OCI-LY7 (cell line): ENCODE results near the gene PPP1R16B.

Source experiments
- CTCF ChIP-seq: fragments of 200-600 bp; sonication (generic); conservative IDR thresholded peaks from 2 replicates; pipeline ENCODE4 v1.5.1; 2014; ENCODE audit warnings: mild to moderate bottlenecking, antibody characterized with exemption, low read length, moderate library complexity, mixed read lengths
- EZH2phosphoT487 ChIP-seq: fragments of 200-600 bp; sonication (generic); IDR thresholded peaks from 2 replicates; pipeline ENCODE4 v1.6.1; 2018; ENCODE audit warnings: low read depth, borderline replicate concordance, mild to moderate bottlenecking, mixed run types, antibody characterized with exemption, low read length, moderate library complexity, mixed read lengths

GRCh38 chr20:38804221-38804620, 1.3 kb upstream of the PPP1R16B start:
- TF ChIP-seq CTCF (no peak), EZH2phosphoT487 (no peak)
